ENCODE results near the gene NPEPPS. TPM values are rescaled to one million over a fixed set of nuclear protein-coding genes. Genes with fewer than 3 reads are reported as not detected.

The NPEPPS gene
- total and polyA plus RNA-seq, 2 of the 13 experiments (the other 11 are each of a cell fraction or from before 2014, with no cell fraction given), result 53.5 to 127 TPM

DNA sequence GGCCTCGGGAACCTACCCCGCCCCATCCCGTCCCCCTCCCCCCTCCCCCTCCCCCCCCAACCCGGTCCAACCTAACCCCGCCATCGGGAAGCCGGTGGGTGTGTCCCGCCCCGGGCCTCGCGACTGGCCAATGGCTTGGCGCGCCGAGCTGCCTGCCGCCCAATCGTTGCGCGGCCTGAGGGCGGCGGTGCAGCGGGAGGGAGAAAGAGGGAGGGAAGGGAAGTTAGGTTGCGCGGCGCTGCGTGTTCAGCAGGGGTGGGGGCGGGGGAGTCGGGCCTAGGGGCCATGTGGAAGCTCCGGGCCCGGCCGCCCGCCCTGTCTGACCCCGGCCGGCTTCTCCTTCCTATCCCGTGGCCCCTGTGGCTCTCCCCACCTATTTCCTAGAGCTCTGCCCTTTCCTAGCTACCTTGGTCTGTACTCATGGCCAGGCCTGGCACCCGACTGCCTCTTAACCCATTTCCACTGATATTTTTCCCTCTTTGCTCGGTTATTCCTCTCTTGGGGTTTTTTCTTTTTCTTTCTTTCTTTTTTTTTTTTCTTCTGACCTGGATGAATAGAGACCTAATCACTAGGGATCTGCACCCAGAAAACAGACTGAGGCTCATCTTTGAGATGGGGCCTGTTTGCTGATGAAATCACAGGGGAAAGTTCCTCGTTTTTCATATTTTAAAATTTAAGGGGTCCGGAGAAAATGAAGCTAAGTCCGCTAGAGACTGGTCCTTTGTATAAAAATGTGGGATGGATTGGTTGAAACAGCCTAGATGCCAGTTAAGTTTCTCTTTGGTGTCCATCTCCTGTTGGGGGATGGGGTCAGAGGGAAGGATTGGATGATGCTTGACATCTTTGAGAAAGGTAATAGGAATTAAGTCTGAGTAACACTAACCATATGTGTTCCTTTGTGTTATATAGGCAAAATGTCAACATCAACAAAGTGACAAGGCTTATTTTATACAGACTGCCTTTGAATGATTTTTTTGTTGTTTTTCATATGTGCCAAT is 119.9 kb downstream of the NPEPPS start:
- in situ Hi-C loops (cut with HindIII; ENCODE audit: extremely low pct_ligation_motif_present, low pct_unique_long_range_greater_than_20kb), result no loop called here
- 1% methylated on average over 30 of the region's 39 CpGs for WGBS (ENCODE audit: low lambda C conversion rate)
- TF ChIP-seq, protein P1, sequence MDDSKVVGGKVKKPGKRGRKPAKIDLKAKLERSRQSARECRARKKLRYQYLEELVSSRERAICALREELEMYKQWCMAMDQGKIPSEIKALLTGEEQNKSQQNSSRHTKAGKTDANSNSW (CRISPR knock-in tag; IDR thresholded peaks at IDR 0.05; ENCODE audit: borderline replicate concordance), result 0 out of 2 replicates have a peak, but pooled peaks have one; percentile 28
- TF ChIP-seq, protein P2, sequence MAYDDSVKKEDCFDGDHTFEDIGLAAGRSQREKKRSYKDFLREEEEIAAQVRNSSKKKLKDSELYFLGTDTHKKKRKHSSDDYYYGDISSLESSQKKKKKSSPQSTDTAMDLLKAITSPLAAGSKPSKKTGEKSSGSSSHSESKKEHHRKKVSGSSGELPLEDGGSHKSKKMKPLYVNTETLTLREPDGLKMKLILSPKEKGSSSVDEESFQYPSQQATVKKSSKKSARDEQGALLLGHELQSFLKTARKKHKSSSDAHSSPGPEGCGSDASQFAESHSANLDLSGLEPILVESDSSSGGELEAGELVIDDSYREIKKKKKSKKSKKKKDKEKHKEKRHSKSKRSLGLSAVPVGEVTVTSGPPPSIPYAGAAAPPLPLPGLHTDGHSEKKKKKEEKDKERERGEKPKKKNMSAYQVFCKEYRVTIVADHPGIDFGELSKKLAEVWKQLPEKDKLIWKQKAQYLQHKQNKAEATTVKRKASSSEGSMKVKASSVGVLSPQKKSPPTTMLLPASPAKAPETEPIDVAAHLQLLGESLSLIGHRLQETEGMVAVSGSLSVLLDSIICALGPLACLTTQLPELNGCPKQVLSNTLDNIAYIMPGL (CRISPR knock-in tag; IDR thresholded peaks at IDR 0.05; ENCODE audit: borderline replicate concordance in 1 of 2, low read depth in 1 of 2), result 0 out of 4 replicates have a peak, but pooled peaks of 1 of the 2 experiments have one; percentile 42
- TF ChIP-seq DPF2 (CRISPR knock-in tag; IDR thresholded peaks at IDR 0.05; ENCODE audit: borderline replicate concordance, low read depth) (no peak; the same call in 1 of the 2 replicates), KDM5A (IDR thresholded peaks at IDR 0.05; ENCODE audit: borderline replicate concordance, low read length) (peak; percentile 77), GABPB1 (CRISPR knock-in tag; IDR thresholded peaks at IDR 0.05) (peak; percentile 89), AHR (CRISPR knock-in tag; IDR thresholded peaks at IDR 0.05) (peak; percentile 64; the same call in 1 of the 2 replicates), ARNTL (CRISPR knock-in tag; IDR thresholded peaks at IDR 0.05) (peak; percentile 43; the same call in 1 of the 2 replicates), RXRB (CRISPR knock-in tag; IDR thresholded peaks at IDR 0.05; ENCODE audit: borderline replicate concordance) (peak; percentile 74; the same call in 1 of the 2 replicates), SP5 (CRISPR knock-in tag; IDR thresholded peaks at IDR 0.05; ENCODE audit: borderline replicate concordance, low read depth) (peak; percentile 59), ZNF382 (CRISPR knock-in tag; IDR thresholded peaks at IDR 0.05; ENCODE audit: borderline replicate concordance) (no peak), DMAP1 (CRISPR knock-in tag; IDR thresholded peaks at IDR 0.05) (peak; percentile 97), MXD4 (CRISPR knock-in tag; IDR thresholded peaks at IDR 0.05) (peak; percentile 89; the same call in 1 of the 2 replicates)
- TF ChIP-seq, protein P3, sequence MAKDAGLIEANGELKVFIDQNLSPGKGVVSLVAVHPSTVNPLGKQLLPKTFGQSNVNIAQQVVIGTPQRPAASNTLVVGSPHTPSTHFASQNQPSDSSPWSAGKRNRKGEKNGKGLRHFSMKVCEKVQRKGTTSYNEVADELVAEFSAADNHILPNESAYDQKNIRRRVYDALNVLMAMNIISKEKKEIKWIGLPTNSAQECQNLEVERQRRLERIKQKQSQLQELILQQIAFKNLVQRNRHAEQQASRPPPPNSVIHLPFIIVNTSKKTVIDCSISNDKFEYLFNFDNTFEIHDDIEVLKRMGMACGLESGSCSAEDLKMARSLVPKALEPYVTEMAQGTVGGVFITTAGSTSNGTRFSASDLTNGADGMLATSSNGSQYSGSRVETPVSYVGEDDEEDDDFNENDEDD (CRISPR knock-in tag; IDR thresholded peaks at IDR 0.05; ENCODE audit: borderline replicate concordance), result peak; percentile 94
- TF ChIP-seq, protein P4, sequence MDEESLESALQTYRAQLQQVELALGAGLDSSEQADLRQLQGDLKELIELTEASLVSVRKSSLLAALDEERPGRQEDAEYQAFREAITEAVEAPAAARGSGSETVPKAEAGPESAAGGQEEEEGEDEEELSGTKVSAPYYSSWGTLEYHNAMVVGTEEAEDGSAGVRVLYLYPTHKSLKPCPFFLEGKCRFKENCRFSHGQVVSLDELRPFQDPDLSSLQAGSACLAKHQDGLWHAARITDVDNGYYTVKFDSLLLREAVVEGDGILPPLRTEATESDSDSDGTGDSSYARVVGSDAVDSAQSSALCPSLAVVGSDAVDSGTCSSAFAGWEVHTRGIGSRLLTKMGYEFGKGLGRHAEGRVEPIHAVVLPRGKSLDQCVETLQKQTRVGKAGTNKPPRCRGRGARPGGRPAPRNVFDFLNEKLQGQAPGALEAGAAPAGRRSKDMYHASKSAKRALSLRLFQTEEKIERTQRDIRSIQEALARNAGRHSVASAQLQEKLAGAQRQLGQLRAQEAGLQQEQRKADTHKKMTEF (CRISPR knock-in tag; IDR thresholded peaks at IDR 0.05), result peak; percentile 49; the same call in 1 of the 2 replicates

More for the DNA sequence above, 119.9 kb downstream of the NPEPPS start:
- peak overlapping the region; percentile 68 to 94 (median 83) for H3K4me3 ChIP-seq (replicated peaks in 1 of 3; ENCODE audit: insufficient read depth in 1 of 3, low read depth in 2 of 3, low read length in 3 of 3)
- peak overlapping the region; percentile 81 for H3K4me2 ChIP-seq (ENCODE audit: low read depth, low read length)
- BruUV-seq (replicated peaks), result no TSS peak
- POLR2A ChIA-PET, result interaction anchor here (0.6 to 6.7 kb wide), 18 partner anchors 8 to 1466 kb away, joined by 3 to 59 read pairs (median 5); partner anchors contain the start of genes CDC27, LRRC46, MRPL10 and TBKBP1
- H3K79me2 ChIP-seq (ENCODE audit: insufficient read depth, low read length), result peaks cover 55% of the 10 kb centered on the region
- peak overlapping the region; percentile 74 for H3K27ac ChIP-seq (ENCODE audit: extremely low read length, insufficient read depth, low read length)
- peak overlapping the region; percentile 76 for H3K9ac ChIP-seq (ENCODE audit: insufficient read depth, low read depth, low read length)
- no peak overlapping the region for H2AFZ ChIP-seq (ENCODE audit: low read length)
- peaks cover 18% of the 10 kb centered on the region for H4K20me1 ChIP-seq (ENCODE audit: insufficient read depth, low read length)
- H3K9me3 ChIP-seq (ENCODE audit: low read length), result no peaks in the 10 kb centered on the region
- intact Hi-C loops (cut with micrococcal nuclease; ENCODE audit: unreplicated experiment), result loop anchor here (1.0 to 5.0 kb wide), 3 partner anchors 14 to 36 kb away; no protein-coding TSS in a partner anchor
- H3K27me3 ChIP-seq (ENCODE audit: control insufficient read depth in 1 of 2, insufficient read depth in 2 of 2, low read length in 2 of 2), result no peaks in the 10 kb centered on the region; a peak in 1 of 5 replicates
- H3K36me3 ChIP-seq (replicated peaks in 1 of 2; ENCODE audit: control insufficient read depth in 1 of 2, insufficient read depth in 2 of 2, low read length in 2 of 2), result peaks cover 21 to 36% of the 10 kb centered on the region in 2 experiments
- CTCF ChIA-PET (ENCODE audit: low intra/inter-chr PET ratio, low total read pairs), result no interaction called here
- DNase-seq (ENCODE audit: low spot score) (peak; percentile 96), FAIRE-seq (peak; percentile 48), ATAC-seq (peak; percentile 71)
- peaks cover 65% of the 10 kb centered on the region for H3K4me1 ChIP-seq (ENCODE audit: insufficient read depth, low read length)
